Measurements from ENCODE around the gene OTOGL. TPM values are rescaled to one million over a fixed set of nuclear protein-coding genes. Genes with fewer than 3 reads are reported as not detected.

The OTOGL gene
- total and polyA plus RNA-seq, 8 donors: 0.19 to 2.9 (median 0.33) TPM

DNA sequence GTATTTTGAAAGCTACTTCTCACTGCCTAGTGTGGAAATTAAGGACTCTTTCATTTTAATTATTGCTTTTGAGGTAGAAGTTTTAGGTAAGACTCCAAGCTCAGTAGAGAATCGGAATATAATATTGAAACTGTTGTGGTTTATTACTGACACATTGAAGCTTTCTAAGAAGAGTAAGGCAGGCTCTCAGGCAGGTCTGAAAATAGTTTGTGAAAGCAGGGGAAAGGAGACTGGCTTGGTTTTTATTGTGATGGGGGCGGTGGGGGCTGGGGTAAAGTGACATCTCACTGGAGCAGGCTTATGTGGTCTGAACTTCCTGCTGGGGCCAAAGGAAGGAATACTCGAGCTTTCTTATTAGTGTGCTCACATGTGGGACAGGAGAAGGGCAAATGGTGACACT lies 79.5 kb downstream of the OTOGL start:
- Histone ChIP-seq H3K4me1 (no peaks in the 10 kb centered on the region), H3K4me3 (no peak overlapping the region), H3K36me3 (no peaks in the 10 kb centered on the region), H3K27ac (no peak overlapping the region), H3K9me3 (no peaks in the 10 kb centered on the region), H3K27me3 (no peaks in the 10 kb centered on the region)
- 74 to 76% methylated on average over 3 of the region's 3 CpGs for WGBS, 2 donors
- TF ChIP-seq, protein P1, sequence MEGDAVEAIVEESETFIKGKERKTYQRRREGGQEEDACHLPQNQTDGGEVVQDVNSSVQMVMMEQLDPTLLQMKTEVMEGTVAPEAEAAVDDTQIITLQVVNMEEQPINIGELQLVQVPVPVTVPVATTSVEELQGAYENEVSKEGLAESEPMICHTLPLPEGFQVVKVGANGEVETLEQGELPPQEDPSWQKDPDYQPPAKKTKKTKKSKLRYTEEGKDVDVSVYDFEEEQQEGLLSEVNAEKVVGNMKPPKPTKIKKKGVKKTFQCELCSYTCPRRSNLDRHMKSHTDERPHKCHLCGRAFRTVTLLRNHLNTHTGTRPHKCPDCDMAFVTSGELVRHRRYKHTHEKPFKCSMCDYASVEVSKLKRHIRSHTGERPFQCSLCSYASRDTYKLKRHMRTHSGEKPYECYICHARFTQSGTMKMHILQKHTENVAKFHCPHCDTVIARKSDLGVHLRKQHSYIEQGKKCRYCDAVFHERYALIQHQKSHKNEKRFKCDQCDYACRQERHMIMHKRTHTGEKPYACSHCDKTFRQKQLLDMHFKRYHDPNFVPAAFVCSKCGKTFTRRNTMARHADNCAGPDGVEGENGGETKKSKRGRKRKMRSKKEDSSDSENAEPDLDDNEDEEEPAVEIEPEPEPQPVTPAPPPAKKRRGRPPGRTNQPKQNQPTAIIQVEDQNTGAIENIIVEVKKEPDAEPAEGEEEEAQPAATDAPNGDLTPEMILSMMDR (IDR thresholded peaks at IDR 0.05): no peak
- no peak for DNase-seq
- FAIRE-seq: no peak
- no peak for ATAC-seq
- intact Hi-C loops (cut with DNase I): no loop called here

DNA sequence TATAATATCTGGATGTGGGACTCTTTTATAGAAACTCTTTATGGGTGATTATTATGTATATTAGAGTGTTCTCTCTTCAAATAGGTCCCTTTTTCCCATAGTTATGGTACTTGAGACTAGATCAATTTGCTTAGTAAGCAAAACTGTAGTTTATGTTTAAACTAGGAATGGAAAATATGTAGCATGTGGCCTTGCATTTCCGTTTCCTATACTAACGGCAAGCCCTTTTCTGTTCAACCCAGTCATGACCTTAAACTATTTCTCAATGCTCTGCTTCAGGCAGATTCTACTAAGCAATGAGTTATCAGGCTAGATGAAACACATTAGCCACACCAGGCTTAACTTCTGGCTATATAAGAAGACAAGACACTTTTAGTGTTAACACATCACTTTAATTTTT lies 84.6 kb downstream of the OTOGL start:
- Histone ChIP-seq H3K4me3 (no peak overlapping the region), H3K4me1 (no peaks in the 10 kb centered on the region), H3K36me3 (no peaks in the 10 kb centered on the region), H3K27me3 (no peaks in the 10 kb centered on the region), H3K9me3 (no peaks in the 10 kb centered on the region), H3K27ac (no peak overlapping the region)
- no peak for DNase-seq
- intact Hi-C loops (cut with DNase I): no loop called here
- ATAC-seq: no peak
- no peak for FAIRE-seq
- 51 to 70% methylated on average over 2 of the region's 2 CpGs for WGBS, 2 donors
- TF ChIP-seq, protein P1 (IDR thresholded peaks at IDR 0.05): no peak

- no peak for ATAC-seq
- intact Hi-C loops (cut with DNase I): no loop called here
- TF ChIP-seq, protein P1 (IDR thresholded peaks at IDR 0.05): no peak
Measured at GRCh38 chr12:80184926-80185325, 85.6 kb downstream of the OTOGL start.

DNA sequence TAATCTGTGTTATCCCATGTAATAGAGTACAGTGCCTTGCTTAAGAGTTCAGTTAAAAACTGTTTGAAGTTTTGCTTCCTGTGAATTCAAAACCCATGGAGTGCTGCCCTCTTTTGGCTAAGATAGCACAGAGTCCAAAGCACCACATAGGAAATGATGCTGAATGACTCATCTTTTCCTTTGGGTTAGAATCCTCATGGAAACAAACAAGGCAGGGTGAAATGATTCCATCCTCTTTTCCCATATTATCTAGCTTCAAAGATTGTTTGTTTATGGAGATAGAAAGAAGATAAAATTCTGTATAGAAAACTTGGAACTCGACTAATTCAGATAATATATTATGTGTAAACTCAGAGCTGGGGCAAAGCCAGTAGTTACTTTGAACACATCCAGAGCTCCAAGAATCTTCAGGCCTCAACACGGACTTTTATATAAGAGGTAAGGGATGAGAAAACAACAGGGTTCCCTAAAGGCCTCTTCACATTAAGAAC lies 87.4 kb downstream of the OTOGL start:
- no peaks in the 10 kb centered on the region for H3K4me1 ChIP-seq
- H3K27me3 ChIP-seq: no peaks in the 10 kb centered on the region
- intact Hi-C loops (cut with DNase I): no loop called here
- peak in 3 of 6 donors; percentile 25 to 49 (median 34) for DNase-seq
- TF ChIP-seq, protein P1 (IDR thresholded peaks at IDR 0.05): peak in 3 of 4 donors; percentile 37 to 49 (median 43)
- H3K36me3 ChIP-seq: no peaks in the 10 kb centered on the region
- ATAC-seq: peak; percentile 93 to 98 (median 97)
- 4% methylated on average over 2 of the region's 2 CpGs for WGBS, 2 donors
- H3K4me3 ChIP-seq: no peak overlapping the region
- peak; percentile 94 for FAIRE-seq
- no peaks in the 10 kb centered on the region for H3K9me3 ChIP-seq
- peak overlapping the region in 2 of 4 donors; percentile 46 to 50 for H3K27ac ChIP-seq

More at GRCh38 chr12:80184926-80185325, 85.6 kb downstream of the OTOGL start:
- FAIRE-seq: no peak
- Histone ChIP-seq H3K4me1 (no peaks in the 10 kb centered on the region), H3K27me3 (no peaks in the 10 kb centered on the region), H3K27ac (no peak overlapping the region), H3K36me3 (no peaks in the 10 kb centered on the region), H3K9me3 (no peaks in the 10 kb centered on the region), H3K4me3 (no peak overlapping the region)
- DNase-seq: no peak
- 42 to 61% methylated on average over 2 of the region's 2 CpGs for WGBS, 2 donors

DNA sequence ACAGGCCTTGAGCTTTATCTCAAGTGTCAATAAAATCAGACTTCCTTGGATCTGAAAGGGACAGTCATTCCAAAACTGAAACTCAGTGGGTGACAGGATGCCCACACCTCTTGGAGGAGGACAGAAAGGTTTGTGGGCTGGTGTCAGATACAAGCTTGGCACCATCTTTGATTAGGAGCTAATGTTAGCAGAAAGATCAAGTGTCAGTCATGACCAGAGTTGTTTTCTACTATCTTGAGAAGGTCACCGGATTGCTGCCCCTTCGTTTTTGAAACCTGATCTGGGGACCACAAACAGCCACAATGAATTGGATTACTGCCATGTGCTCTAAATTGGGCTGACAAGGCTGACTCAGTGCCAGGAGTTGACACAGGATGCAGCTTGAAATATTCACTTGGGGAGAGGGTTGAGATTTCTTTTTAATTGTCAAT lies 88.3 kb downstream of the OTOGL start:
- TF ChIP-seq, protein P1 (IDR thresholded peaks at IDR 0.05): no peak
- no peaks in the 10 kb centered on the region for H3K9me3 ChIP-seq
- no peak overlapping the region for H3K4me3 ChIP-seq
- ATAC-seq (no peak), FAIRE-seq (no peak), DNase-seq (no peak)
- H3K4me1 ChIP-seq: no peaks in the 10 kb centered on the region
- no peaks in the 10 kb centered on the region for H3K27me3 ChIP-seq
- intact Hi-C loops (cut with DNase I): no loop called here
- 32 to 35% methylated on average over 2 of the region's 2 CpGs for WGBS, 2 donors
- H3K27ac ChIP-seq: no peak overlapping the region
- H3K36me3 ChIP-seq: no peaks in the 10 kb centered on the region
